Activated CD4-positive, alpha-beta T cell treated with anti-CD3 and anti-CD28 coated beads, Interleukin-2, amount 50 U/mL, for 24 hours (primary cell): ENCODE results near the gene BICD1.
"Not testable (repeated sequence)": the region's sequence is repeated elsewhere in the genome, so short reads cannot be mapped to it uniquely, and the experiment has no call there.

ENCODE experiments used
- DNase-seq, 2 donors: peaks; one replicate each; pipeline ENCODE4 v3.0.0-alpha.2; 2020; ENCODE audit warnings: low read depth in 1 of 2, low spot score in 1 of 2

Gene BICD1

DNA sequence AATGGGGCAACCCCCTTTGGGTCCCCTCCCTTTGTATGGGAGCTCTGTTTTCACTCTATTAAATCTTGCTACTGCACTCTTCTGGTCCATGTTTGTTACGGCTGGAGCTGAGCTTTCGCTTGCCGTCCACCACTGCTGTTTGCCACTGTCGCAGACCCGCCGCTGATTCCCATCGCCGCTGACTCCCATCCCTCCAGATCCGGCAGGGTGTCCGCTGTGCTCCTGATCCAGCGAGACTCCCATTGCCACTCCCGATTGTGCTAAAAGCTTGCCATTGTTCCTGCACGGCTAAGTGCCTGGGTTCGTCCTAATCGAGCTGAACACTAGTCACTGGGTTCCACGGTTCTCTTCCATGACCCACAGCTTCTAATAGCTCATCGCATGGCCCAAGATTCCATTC is 168.9 kb downstream of the BICD1 start:
- DNase-seq, result not testable (repeated sequence)

DNA sequence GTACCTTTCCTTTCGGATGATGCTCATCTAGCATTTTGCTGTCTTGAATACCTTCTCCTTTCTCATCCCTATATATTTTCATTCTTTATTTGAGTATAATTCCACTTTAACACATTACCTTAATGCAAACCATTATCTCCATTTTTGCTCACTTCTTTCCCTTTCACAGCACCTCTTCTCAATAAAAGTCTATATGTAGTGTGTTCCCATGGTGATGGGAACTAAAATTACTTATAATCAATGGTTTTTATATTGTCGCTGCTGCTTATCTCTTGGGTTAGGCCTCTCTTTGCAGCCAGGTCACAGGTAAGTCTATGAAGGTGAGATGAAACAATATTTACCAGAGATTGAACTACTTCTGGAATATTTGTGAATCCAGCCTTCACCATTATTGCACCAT is 171.1 kb downstream of the BICD1 start:
- no peak for DNase-seq

DNA sequence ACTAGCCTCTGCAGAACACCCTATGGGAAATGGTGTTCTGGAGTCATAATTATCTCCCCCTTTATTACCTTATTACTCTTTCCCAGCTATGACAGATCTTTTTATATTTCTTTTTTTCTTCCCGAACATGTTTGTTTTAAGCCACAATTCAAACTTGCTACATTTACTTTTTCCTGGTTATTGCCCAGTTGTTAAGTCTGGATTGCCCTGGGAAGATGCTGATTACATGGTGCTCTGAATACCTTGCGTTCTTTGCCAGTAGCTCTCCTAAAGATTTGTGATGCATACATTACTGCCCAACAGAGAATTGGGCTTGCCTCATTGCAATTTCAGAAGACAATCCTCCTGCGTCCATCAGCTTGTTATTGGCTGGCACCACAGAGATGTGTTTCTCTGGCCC is 174.5 kb downstream of the BICD1 start:
- no peak for DNase-seq

- DNase-seq, result no peak
These were observed 177.9 kb downstream of the BICD1 start for GRCh38 chr12:32284561-32284960.

DNA sequence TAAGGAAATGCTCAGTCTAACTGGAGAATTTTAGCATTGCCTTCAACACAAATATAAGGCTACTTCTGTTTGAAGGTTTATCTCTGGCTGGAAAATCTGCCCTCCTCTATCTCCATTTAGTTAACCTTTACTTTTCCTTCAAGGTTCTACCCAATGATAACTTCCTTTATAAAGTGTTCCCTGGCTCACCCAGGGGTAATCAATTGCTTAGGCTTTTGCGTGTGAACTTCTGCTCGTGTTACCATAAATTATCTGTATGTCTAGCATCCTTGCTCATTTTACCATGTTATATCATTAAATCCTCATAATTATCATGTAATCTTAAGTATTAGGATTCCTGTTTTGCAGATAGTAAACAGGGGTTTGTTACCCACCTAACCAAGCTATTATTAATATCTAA is 178.4 kb downstream of the BICD1 start:
- DNase-seq, result no peak

- no peak for DNase-seq
These were observed 178.8 kb downstream of the BICD1 start for GRCh38 chr12:32285489-32285888.

DNA sequence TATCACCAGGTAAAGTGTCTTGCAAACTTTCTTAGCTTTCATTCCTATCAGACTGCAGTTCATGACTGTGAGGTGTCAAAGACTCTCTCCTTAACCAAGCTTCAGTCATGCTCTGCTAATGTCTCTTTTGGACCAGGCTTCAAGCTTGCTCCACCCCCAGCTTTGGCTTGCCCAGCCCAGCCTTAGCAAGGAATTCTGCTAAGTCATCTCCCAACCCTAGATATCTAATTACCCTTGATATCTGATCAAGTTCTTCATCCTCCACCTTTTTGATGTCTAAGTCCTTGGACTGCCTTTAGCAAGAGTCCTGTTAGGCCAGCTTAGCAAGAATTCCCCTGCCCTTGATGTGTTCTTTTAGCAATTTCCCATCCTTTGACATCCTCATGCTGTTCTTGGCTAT is 183.8 kb downstream of the BICD1 start:
- DNase-seq, result no peak

DNA sequence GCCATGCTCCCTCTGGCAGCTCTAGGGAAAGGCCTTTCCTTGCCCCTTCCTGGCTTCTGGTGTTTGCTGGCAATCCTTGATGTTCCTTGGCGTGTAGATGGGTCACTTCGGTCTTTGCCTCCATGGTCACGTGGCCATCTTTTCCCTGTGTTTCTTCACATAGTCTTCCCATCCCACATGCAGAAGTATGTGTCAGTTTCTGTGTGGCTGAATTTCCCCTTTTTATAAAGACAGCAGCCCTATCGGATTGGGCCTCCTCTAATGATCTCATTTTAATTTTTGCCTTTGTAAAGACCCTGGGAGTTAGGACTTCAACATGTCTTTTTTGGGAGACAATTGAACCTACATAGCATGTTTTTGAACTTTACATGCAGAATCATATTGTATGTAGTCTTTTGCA is 185.5 kb downstream of the BICD1 start:
- no peak for DNase-seq

DNA sequence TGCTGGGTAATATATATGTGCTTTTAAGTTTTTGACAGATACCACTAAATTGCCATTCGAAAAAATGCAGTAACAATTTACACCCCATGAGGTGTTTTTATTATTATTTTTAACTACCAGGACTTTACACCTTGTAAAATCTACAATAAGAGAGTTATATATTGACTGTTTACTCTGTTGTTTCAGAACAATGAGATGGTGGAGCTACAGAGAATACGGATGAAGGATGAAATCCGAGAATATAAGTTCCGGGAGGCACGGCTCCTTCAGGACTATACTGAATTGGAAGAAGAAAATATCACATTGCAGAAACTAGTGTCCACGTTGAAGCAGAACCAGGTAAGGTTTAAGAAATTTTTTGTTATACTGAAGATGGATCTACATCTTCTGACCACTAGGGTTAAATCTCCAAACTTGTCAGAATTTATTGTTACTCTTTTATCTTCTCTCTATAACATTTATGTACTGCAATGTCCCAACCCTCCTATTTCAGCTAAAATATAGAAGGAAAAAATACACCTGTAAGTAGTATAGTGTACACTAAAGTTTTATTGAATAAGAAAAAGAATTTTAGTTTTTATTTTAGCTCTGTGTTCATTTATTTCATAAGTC is 187.3 kb downstream of the BICD1 start:
- no peak for DNase-seq

GRCh38 chr12:32296567-32296966 is 189.9 kb downstream of the BICD1 start:
- no peak for DNase-seq

- no peak for DNase-seq
These were observed 192.3 kb downstream of the BICD1 start for GRCh38 chr12:32298917-32299316.

- DNase-seq, result no peak
These were observed 194.6 kb downstream of the BICD1 start for GRCh38 chr12:32301216-32301615.

DNA sequence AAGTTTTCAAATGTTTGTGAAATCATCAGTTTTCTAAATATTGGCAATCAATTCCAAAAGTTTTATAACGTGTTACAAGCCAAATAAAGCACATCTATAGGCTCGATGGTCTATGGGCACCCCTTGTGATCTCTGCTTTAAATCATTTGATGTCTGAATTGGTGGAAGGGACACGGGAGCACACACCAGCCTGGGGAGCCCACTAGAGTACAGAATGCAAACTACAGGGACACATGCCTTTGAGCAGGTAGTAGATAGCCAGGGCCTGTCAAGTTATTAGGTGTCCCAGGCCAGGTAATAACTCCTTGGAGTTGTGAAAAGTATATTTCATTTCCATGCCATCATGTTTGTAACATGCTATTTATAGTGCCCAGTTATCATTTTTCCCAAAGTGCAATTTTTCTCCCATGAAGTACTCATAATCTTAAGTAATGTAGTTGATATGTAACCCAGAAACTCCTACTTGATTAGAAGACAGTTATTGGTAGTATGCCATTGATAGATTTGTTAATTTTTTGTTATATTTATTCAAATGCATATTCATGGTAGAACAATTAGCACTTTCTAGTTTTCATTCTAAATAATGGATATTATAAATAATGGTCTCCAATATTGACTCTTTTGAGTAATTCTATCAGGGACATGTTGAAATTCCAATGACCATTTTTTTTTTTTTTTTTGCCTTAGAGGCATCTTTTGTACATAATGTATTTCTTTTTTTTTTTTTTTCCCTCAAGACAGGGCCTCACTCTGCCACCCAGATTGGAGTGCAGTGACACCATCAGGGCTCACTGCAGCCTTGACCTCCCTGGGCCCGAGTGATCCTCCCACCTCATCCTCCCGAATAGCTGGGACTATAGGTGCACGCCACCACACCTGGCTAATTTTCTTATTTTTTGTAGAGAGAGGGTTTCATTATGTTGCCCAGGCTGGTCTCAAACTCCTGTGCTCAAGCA is 195.8 kb downstream of the BICD1 start:
- DNase-seq, result no peak

DNA sequence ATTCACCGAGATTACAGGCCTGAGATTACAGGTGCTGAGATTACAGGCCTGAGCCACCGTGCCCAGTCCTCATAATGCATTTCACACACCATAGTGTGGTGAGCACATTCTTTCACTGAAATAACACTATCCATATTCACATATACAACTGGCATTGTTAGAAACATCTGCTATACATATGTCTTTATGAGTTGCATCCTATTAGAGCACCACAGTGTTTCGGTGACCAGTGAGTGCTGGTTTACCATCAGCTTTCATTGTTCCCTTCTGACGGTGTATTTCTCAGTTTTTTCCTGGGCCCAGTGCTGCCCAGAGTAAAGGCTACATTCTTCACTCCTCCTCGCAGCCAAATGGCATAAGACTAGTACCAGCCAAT is 196.5 kb downstream of the BICD1 start:
- DNase-seq, result no peak

GRCh38 chr12:32305163-32305562 is 198.5 kb downstream of the BICD1 start:
- DNase-seq, result peak in 1 of 2 donors; percentile 20

DNA sequence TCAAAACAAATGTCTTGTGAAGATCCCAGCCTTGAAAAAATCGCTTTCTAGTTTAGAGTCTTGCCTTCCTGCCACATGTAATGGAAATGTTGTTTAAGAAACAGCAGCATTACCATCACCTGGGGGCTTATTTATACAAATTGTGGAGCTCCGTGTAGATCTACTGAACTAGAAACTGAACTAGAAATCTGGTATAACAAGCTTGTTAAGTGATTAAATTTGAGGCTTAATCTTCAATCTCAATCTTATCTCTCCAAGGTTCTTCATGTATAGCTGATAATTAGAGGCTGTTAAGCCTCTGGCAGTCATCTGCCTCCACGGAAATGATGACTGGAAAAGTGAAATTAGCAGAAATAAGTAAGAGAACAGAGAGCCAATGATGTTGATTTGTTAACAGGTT is 200.7 kb downstream of the BICD1 start:
- no peak for DNase-seq

DNA sequence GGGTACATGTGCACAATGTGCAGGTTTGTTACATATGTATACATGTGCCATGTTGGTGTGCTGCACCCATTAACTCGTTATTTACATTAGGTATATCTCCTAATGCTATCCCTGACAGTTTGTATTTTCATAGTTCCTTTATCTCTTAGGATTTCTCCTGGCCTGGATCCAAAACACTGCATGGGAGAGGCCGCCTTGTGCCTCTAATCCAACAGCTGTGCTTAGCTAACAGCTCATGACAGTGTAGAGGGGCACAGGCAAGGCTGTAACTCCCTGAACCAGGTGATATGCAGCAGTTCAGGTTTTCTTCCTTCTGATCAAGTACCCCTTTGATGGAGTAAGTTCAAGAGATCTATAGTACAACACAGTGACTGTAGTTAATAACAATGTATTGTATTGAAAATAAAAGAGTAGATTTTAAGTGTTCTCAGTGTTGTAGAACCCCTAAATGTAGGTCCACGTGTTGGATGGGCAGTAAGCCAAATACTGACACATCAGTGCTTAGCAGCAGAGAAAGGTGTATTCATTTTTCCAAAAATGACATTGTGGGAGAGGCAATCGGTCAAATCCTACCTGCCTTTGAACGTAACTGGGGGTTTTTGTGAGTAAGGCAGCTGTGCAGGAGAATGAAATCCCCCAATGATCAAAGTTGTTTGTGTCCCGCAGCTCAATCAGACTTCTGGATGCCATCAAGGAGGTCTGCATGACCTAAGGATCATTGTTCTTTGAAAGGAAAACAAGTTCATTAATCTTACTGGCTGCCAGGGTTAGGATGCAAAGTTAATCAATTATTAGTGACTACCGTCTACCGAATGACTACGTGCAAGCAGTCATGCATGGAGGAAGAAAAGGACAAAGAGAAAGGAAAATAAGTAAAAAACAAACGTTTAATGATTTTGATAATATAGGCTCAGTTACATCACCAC is 203.4 kb downstream of the BICD1 start:
- no peak for DNase-seq

GRCh38 chr12:32312049-32312670 is 205.5 kb downstream of the BICD1 start:
- no peak for DNase-seq

DNA sequence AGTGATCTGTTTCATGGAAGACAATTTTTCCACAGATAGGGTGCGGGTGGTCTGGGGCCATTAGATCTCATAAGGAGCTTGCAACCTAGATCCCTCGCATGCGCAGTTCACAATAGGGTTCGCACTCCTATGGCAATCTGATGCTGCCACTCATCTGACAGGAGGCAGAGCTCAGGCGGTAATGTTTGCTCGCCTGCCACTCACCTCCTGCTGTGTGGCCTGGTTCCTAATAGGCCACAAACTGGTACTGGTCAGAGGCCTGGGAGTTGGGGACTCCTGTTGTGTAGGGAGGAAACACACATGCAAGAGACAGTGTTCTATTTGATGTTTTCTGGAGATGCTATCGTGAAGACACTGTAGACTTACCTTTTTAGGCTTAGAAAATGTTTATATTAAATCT is 215.7 kb downstream of the BICD1 start:
- DNase-seq, result no peak

DNA sequence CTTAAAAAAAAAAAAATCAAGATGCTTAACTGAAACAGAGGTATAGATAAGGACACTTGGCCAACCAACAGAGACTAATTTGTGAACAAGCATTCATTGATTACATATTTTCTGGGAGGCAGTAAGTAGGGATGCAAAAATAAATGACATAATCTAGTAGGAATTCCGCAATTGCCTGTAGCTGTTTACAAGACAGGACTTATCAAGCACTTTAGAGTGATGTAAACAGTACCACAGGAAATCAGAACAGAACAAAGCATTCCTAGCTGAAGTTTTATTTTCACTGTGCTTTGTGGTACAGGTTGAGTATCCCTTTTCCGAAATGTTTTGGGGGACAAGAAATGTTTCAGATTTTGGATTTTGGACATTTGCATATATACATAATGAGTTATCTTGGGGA is 224.5 kb downstream of the BICD1 start:
- DNase-seq, result no peak

DNA sequence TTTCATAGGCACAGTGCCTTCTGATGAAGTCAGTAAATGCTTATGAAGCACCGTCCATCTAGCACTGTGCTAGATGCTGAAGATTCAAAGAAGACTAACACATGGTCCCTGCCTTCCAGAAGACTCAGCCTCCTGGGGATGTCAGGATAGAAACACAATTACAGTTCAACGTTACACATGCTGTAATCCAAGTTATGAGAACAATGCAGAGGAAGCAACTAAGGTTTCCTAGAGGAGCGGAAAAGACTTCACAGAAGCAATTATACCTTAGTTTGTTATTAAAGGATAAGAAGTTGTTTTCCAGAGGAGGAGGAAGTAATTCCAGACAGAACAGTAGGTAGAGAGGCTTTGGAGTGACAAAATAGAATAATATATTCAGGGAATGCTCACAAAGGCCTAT is 225.8 kb downstream of the BICD1 start:
- DNase-seq, result no peak
